GM12878 (cell line): ENCODE measurements around the gene EMSY. TPM values are rescaled to one million over a fixed set of nuclear protein-coding genes. Genes with fewer than 3 reads are reported as not detected.

Source experiments
- CEBPB ChIP-seq, 2 experiments: fragments of 150-350 bp in 1 of 2; IDR thresholded peaks; 2 replicates each; pipeline ENCODE4 v1.6.1; 2012 to 2014; ENCODE audit warnings: low read depth in 2 of 2, low read length in 2 of 2, borderline replicate concordance in 1 of 2, inconsistent platforms in 1 of 2
- ETV6 ChIP-seq, 2 experiments: fragments of 450-650 bp in 1 of 2; IDR thresholded peaks in 1 of 2; conservative IDR thresholded peaks in 1 of 2; 2 replicates each; pipeline ENCODE4 v1.6.1; 2014; ENCODE audit warnings: antibody characterized with exemption in 1 of 2, borderline replicate concordance in 1 of 2, low read depth in 1 of 2, mild to moderate bottlenecking in 1 of 2, moderate library complexity in 1 of 2
- IKZF1 ChIP-seq: fragments of 450-650 bp; conservative IDR thresholded peaks from 2 replicates; pipeline ENCODE4 v1.6.1; 2017; ENCODE audit warnings: antibody characterized with exemption, mild to moderate bottlenecking
- LARP7 ChIP-seq: fragments of 450-650 bp; IDR thresholded peaks from 2 replicates; pipeline ENCODE4 v1.6.1; 2017; ENCODE audit warnings: mild to moderate bottlenecking
- PAX8 ChIP-seq: fragments of 450-650 bp; IDR thresholded peaks from 2 replicates; pipeline ENCODE4 v1.6.1; 2017; ENCODE audit warnings: mild to moderate bottlenecking, moderate library complexity
- POLR2AphosphoS2 ChIP-seq: IDR thresholded peaks from 2 replicates; pipeline ENCODE4 v1.6.1; 2011; ENCODE audit warnings: low read depth, mild to moderate bottlenecking, low read length, improper control_type of control experiment, moderate library complexity
- RAD51 ChIP-seq: fragments of 450-650 bp; IDR thresholded peaks from 2 replicates; pipeline ENCODE4 v1.6.1; 2016; ENCODE audit warnings: moderate library complexity, mild to moderate bottlenecking, inconsistent platforms
- TARDBP ChIP-seq: IDR thresholded peaks from 2 replicates; pipeline ENCODE4 v1.6.1; 2016; ENCODE audit warnings: borderline replicate concordance
- ZBTB33 ChIP-seq: fragments of 450-650 bp; IDR thresholded peaks from 2 replicates; pipeline ENCODE4 v1.6.1; 2017; ENCODE audit warnings: mild to moderate bottlenecking
- ZNF24 ChIP-seq: fragments of 450-650 bp; IDR thresholded peaks from 2 replicates; pipeline ENCODE4 v1.6.1; 2017; ENCODE audit warnings: antibody characterized with exemption, mild to moderate bottlenecking
- polyA plus RNA-seq, 11 experiments: library from polyadenylated mRNA; depleted of rRNA in 4 of 11; unstranded in 6 of 11; stranded (reverse) in 5 of 11; fragments of >200 nt; fragmentation: Nextera tagmentation in 4 of 11; fragmentation: Illumina TruSeq in 1 of 11; extraction: Ambion mirVana in 4 of 11; extraction: Trizol in 1 of 11; gene quantifications; 1 replicate in 1 of 11; 2 replicates in 10 of 11; pipeline versions ENCODE4 v1.2.1 to v1.2.3, GENCODE V29; 2011 to 2016; ENCODE audit warnings: inconsistent platforms in 2 of 11, missing spikeins in 2 of 11, low read depth in 1 of 11
- total RNA-seq, 4 experiments: library from RNA; depleted of rRNA in 3 of 4; stranded (reverse); fragments of >200 nt in 3 of 4; fragmentation: Illumina TruSeq in 1 of 4; extraction: Trizol in 1 of 4; gene quantifications; 2 replicates each; pipeline versions ENCODE4 v1.2.1 to v1.2.3, GENCODE V29; 2013 to 2021
- TF ChIP-seq, protein P1 (sequence below): fragments of 450-650 bp; IDR thresholded peaks from 2 replicates; pipeline ENCODE4 v1.6.1; 2016; ENCODE audit warnings: mild to moderate bottlenecking, moderate library complexity, borderline replicate concordance

Gene EMSY
- total and polyA plus RNA-seq, 10 of the 15 experiments (the other 5 are each of a cell fraction or from before 2014, with no cell fraction given): 9.3 to 26.9 (median 13.0) TPM

- TF ChIP-seq ZBTB33 (no peak), ETV6 (conservative IDR thresholded peaks at IDR 0.05 in 1 of 2, IDR thresholded peaks at IDR 0.05 in 1 of 2; ENCODE audit: borderline replicate concordance in 1 of 2, low read depth in 1 of 2) (0 out of 4 replicates have a peak, but pooled peaks of 1 of the 2 experiments have one; percentile 11), POLR2AphosphoS2 (peak; percentile 97), IKZF1 (peak; percentile 100), ZNF24 (no peak), CEBPB (IDR thresholded peaks at IDR 0.05; ENCODE audit: borderline replicate concordance in 1 of 2, low read depth in 2 of 2, low read length in 2 of 2) (no peak), PAX8 (no peak), LARP7 (no peak), TARDBP (no peak; the same call in none of the 2 replicates), RAD51 (no peak)
- TF ChIP-seq, protein P1, sequence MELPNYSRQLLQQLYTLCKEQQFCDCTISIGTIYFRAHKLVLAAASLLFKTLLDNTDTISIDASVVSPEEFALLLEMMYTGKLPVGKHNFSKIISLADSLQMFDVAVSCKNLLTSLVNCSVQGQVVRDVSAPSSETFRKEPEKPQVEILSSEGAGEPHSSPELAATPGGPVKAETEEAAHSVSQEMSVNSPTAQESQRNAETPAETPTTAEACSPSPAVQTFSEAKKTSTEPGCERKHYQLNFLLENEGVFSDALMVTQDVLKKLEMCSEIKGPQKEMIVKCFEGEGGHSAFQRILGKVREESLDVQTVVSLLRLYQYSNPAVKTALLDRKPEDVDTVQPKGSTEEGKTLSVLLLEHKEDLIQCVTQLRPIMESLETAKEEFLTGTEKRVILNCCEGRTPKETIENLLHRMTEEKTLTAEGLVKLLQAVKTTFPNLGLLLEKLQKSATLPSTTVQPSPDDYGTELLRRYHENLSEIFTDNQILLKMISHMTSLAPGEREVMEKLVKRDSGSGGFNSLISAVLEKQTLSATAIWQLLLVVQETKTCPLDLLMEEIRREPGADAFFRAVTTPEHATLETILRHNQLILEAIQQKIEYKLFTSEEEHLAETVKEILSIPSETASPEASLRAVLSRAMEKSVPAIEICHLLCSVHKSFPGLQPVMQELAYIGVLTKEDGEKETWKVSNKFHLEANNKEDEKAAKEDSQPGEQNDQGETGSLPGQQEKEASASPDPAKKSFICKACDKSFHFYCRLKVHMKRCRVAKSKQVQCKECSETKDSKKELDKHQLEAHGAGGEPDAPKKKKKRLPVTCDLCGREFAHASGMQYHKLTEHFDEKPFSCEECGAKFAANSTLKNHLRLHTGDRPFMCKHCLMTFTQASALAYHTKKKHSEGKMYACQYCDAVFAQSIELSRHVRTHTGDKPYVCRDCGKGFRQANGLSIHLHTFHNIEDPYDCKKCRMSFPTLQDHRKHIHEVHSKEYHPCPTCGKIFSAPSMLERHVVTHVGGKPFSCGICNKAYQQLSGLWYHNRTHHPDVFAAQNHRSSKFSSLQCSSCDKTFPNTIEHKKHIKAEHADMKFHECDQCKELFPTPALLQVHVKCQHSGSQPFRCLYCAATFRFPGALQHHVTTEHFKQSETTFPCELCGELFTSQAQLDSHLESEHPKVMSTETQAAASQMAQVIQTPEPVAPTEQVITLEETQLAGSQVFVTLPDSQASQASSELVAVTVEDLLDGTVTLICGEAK: peak; percentile 39; the same call in 1 of the 2 replicates
- TF ChIP-seq, all 136 proteins: peak for 56
These were observed at the start of gene EMSY (continued) for GRCh38 chr11:76444384-76445120.
